Gastrocnemius medialis (tissue), 4 donors: Measurements from ENCODE around the gene B3GNT3.

Experiments
- CTCF ChIP-seq, 5 experiments: fragments of 450-650 bp in 3 of 5; fragments of 200-600 bp in 2 of 5; sonication (generic) in 2 of 5; IDR thresholded peaks in 4 of 5; conservative IDR thresholded peaks in 1 of 5; 1 replicate in 4 of 5; 2 replicates in 1 of 5; pipeline ENCODE4 v1.5.1; 2016 to 2019; ENCODE audit warnings: antibody characterized with exemption in 5 of 5, mild to moderate bottlenecking in 3 of 5, moderate library complexity in 3 of 5
- POLR2A ChIP-seq, 2 donors: fragments of 450-650 bp; IDR thresholded peaks; one replicate each; pipeline ENCODE4 v1.6.1; 2017; ENCODE audit warnings: antibody characterized with exemption in 2 of 2, mild to moderate bottlenecking in 2 of 2, moderate library complexity in 2 of 2

- TF ChIP-seq CTCF (IDR thresholded peaks at IDR 0.05 in 4 of 5, conservative IDR thresholded peaks at IDR 0.05 in 1 of 5), result no peak
- TF ChIP-seq POLR2A (IDR thresholded peaks at IDR 0.05), result no peak
Observed at GRCh38 chr19:17812099-17812498, 17.2 kb downstream of the B3GNT3 start.
